Measurements from ENCODE around the gene NOX1.
"Not testable (repeated sequence)": the region's sequence is repeated elsewhere in the genome, so short reads cannot be mapped to it uniquely, and the experiment has no call there.

The NOX1 gene

DNA sequence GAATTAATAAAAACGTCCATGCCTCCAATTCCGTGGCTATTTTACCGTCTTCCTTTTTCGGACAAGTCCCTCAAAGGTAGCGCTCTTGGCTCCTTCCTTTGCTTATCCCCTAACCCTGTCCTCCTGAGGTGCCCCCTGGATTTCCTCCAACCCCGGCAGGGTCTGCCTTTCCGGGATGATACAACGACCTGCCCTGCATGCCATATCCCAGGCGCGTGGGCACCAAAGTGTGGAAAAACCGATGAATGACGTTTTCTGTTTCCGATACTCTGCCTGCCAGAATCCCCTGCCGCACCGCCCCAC lies 54.7 kb downstream of the NOX1 start:
- DNase-seq: no peak

DNA sequence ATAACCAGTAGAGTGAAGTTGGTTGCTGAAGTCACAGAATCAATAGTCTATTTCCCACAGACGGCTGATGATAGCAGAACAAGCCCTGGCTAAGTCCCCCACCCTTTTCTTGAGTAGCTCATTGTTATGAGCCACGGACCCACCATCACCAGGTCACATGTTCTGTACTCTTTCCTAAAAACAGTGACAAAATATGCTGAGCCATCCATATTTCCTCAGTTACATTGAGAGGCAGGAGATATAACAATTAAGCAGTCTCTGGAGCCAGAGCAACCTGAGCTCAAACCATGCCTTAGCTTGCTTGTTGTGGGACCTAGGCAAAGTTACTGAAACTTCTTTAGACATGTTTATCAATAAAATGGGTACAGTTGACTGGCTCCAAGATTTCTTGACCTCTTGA lies 56.8 kb downstream of the NOX1 start:
- DNase-seq: no peak

GRCh38 chrX:100812216-100813158 lies 61.7 kb downstream of the NOX1 start:
- DNase-seq: no peak

DNA sequence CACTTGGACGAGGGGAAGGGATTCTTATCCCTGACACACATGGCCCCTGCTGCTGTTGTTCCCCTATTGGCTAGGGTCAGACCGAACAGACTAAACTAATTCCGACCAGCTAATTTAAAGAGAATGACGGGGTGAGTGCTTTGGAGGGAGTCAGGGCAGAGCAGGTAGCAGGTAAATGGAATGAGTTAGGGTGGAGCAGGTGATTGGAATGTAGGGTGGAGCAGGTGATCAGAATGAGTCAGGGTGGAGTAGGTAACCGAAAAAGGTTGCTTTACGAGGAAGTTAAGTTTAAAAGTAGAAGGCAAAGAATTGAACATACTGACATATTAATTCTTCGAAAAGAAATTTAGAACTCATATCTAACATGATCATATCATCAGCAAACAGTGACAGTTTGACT lies 65.9 kb downstream of the NOX1 start:
- not testable (repeated sequence) for DNase-seq

DNA sequence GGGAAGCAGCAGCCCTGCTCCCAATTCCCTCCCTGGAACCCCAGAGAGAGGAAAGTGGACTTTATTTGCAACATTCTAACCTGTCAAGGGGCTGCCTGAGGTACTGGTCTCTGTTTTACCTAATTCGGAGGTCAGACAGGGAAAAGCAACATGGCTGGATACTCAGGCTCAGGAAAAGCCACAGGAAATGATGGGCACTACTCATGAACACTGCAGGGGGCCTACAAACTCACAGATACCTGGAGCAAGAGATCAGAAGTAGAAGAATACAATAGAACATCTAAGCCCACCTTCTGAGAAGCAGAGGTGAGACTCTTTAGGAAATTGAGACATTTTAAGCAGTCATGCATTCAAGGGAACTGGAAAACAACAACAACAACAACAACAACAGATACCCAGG lies 69.4 kb downstream of the NOX1 start:
- DNase-seq: no peak

DNA sequence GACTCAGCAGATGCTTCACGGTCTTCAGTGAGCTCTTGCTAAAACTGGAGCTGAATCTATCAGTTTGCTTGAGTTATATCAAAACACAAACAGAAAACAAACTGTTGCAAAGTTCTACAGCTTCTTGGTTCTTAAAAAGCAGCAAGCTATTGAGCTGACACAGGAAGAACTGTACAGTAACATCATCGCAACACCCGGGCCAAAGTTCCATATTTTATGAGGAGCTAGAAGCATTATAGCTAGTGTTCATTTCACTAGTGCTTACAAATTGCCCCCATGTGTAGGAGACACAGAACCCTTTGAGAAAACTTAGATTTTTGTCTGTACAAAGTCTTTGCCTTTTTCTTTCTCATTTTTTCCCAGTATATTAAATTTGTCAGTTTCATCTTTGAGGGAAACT lies 71.3 kb downstream of the NOX1 start:
- DNase-seq: no peak

- DNase-seq: no peak
Measured at GRCh38 chrX:100798484-100799214, 75.5 kb downstream of the NOX1 start.

DNA sequence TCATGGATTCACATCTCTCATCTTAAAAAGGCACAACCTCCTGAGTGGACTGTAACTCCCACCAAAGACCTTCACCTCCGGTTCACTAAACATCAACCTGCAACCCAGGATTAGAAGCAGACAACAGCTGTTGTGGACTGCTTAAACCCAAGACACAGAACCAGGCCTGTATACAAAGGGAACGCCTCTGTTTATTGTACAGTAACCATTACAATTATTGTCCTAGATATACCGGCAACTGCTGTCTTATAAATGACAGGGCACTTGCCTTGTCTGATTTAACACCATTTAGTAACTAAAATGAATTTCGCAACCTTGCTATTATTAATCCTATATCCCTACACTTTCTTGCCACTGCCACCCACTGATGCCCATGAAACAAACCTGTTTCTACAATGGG lies 76.8 kb downstream of the NOX1 start:
- no peak for DNase-seq

- not testable (repeated sequence) for DNase-seq
Measured at GRCh38 chrX:100796371-100796770, 77.8 kb downstream of the NOX1 start.

Data from NCI-H446 (cell line).